Measurements from ENCODE around the gene BHLHA9.
A peak's percentile ranks its signal among the peaks of the same experiment; 100 is the strongest.

Gene BHLHA9

DNA sequence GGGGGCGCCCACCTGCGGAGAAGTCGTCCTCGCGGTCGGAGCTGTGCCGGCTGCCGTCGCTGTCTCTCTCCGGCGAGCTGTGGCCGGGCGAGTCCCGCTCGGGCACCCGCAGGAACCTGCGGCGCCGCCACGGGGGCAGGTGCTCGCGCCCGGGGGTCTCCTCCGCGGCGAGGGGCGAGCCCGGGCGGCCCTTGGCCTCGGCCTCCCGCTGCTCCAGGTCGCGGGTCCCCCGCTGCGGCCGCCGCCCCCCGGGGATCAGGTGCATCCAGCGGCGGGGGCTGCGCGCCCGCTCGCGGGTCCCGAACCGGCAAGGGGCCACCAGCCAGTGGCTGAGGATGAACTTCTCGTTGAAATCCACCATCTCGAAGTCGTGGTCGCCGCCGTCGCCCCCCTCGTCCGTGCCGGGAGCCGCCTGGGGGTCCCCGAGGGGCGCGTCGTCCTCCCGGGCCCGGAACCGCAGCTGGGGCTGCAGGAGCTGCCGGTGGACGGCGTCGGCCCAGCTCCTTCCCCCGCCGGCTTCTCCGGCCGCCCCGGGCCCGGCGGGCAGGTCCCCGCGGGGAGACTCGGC is 41.4 kb upstream of the BHLHA9 start:
- no peak overlapping the region for H3K27ac ChIP-seq
- TF ChIP-seq EZH2 (IDR thresholded peaks at IDR 0.05) (no peak), FOXP2 (optimal IDR thresholded peaks at IDR 0.05; ENCODE audit: control extremely low read depth, extremely low read length, insufficient read depth) (no peak), POLR2AphosphoS5 (IDR thresholded peaks at IDR 0.05; ENCODE audit: borderline replicate concordance, low read depth, low read length) (no peak)
- no peak for DNase-seq (ENCODE audit: low read depth, low spot score)
- no peak overlapping the region for H3K9ac ChIP-seq (ENCODE audit: insufficient read length)
- no peaks in the 10 kb centered on the region for H3K9me3 ChIP-seq (ENCODE audit: low read depth, low read length)
- peak overlapping the region; percentile 86 for H3K4me3 ChIP-seq
- H3K36me3 ChIP-seq (ENCODE audit: insufficient read depth, low read length): no peaks in the 10 kb centered on the region

- peak overlapping the region; percentile 63 for H3K9ac ChIP-seq (ENCODE audit: insufficient read length)
- no peak overlapping the region for H3K27ac ChIP-seq
- TF ChIP-seq FOXP2 (optimal IDR thresholded peaks at IDR 0.05; ENCODE audit: control extremely low read depth, extremely low read length, insufficient read depth) (no peak), EZH2 (IDR thresholded peaks at IDR 0.05) (no peak), POLR2AphosphoS5 (IDR thresholded peaks at IDR 0.05; ENCODE audit: borderline replicate concordance, low read depth, low read length) (no peak)
- peak overlapping the region; percentile 86 for H3K4me3 ChIP-seq
- H3K9me3 ChIP-seq (ENCODE audit: low read depth, low read length): no peaks in the 10 kb centered on the region
- no peak for DNase-seq (ENCODE audit: low read depth, low spot score)
- H3K36me3 ChIP-seq (ENCODE audit: insufficient read depth, low read length): no peaks in the 10 kb centered on the region
Observed at GRCh38 chr17:1229349-1229899, 40.8 kb upstream of the BHLHA9 start.

DNA sequence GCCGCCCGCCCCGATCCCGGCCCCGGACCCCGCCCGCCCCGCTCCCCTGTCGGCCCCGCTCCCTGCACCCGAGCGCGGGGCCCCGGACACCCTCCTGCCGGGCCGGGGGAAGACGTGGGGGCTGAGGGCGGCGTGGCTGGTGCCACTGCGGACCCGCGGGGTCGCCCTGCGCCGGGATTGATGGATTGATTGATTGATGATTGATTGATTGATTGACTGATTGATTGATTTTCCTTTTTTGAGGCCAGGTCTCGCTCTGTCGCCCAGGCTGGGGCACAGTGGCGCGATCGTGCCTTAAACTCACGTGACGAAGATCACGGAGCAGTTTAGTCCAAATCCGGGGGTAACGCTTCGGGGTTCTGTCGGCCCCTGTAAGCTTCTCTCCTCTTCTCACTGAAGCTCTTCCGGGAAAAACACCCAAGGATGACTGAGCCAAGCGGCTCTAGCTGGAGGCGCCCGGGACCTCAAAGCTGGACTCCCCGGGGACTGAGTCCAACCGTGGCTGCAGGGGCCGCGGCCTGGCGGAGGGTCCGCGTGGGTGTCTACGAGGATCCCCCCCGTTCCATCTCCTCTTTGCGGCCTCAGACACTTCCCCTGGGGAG is 40.2 kb upstream of the BHLHA9 start:
- Histone ChIP-seq H3K9me3 (ENCODE audit: low read depth, low read length) (no peaks in the 10 kb centered on the region), H3K27ac (no peak overlapping the region), H3K9ac (ENCODE audit: insufficient read length) (peak overlapping the region; percentile 63), H3K36me3 (ENCODE audit: insufficient read depth, low read length) (no peaks in the 10 kb centered on the region), H3K4me3 (peak overlapping the region; percentile 86)
- no peak for DNase-seq (ENCODE audit: low read depth, low spot score)
- TF ChIP-seq EZH2 (IDR thresholded peaks at IDR 0.05) (no peak), FOXP2 (optimal IDR thresholded peaks at IDR 0.05; ENCODE audit: control extremely low read depth, extremely low read length, insufficient read depth) (no peak), POLR2AphosphoS5 (IDR thresholded peaks at IDR 0.05; ENCODE audit: borderline replicate concordance, low read depth, low read length) (no peak)

- Histone ChIP-seq H3K4me3 (no peak overlapping the region), H3K9me3 (ENCODE audit: low read depth, low read length) (no peaks in the 10 kb centered on the region), H3K36me3 (ENCODE audit: insufficient read depth, low read length) (no peaks in the 10 kb centered on the region), H3K27ac (no peak overlapping the region), H3K9ac (ENCODE audit: insufficient read length) (no peak overlapping the region)
- no peak for DNase-seq (ENCODE audit: low read depth, low spot score)
- no peak for TF ChIP-seq POLR2AphosphoS5 (IDR thresholded peaks at IDR 0.05; ENCODE audit: borderline replicate concordance, low read depth, low read length)
- TF ChIP-seq FOXP2 (optimal IDR thresholded peaks at IDR 0.05; ENCODE audit: control extremely low read depth, extremely low read length, insufficient read depth): no peak
- TF ChIP-seq EZH2 (IDR thresholded peaks at IDR 0.05): no peak
Observed at GRCh38 chr17:1231456-1231855, 38.8 kb upstream of the BHLHA9 start.

GRCh38 chr17:1232331-1232730 is 37.9 kb upstream of the BHLHA9 start:
- TF ChIP-seq POLR2AphosphoS5 (IDR thresholded peaks at IDR 0.05; ENCODE audit: borderline replicate concordance, low read depth, low read length) (no peak), EZH2 (IDR thresholded peaks at IDR 0.05) (no peak), FOXP2 (optimal IDR thresholded peaks at IDR 0.05; ENCODE audit: control extremely low read depth, extremely low read length, insufficient read depth) (no peak)
- no peak overlapping the region for H3K4me3 ChIP-seq
- H3K27ac ChIP-seq: no peak overlapping the region
- H3K36me3 ChIP-seq (ENCODE audit: insufficient read depth, low read length): no peaks in the 10 kb centered on the region
- no peak overlapping the region for H3K9ac ChIP-seq (ENCODE audit: insufficient read length)
- DNase-seq (ENCODE audit: low read depth, low spot score): no peak
- no peaks in the 10 kb centered on the region for H3K9me3 ChIP-seq (ENCODE audit: low read depth, low read length)

DNA sequence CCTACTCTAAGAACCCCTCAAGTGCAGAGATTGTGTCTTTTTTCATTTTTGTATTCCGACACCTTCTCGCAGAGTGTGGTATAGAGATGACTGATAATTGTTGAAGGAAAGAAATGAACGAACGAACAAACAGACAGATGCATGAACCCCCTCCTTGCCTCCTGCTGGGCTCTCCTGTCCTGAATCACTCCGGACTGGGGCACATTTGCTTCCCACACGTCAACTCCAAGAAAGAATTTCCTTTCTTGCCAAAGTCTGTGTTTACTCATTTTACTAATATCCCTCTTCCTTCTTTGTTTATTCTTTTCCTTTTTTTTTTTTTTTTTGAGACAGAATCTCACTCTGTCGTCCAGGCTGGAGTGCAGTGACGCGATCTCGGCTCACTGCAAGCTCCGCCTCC is 37.5 kb upstream of the BHLHA9 start:
- no peak overlapping the region for H3K27ac ChIP-seq

DNA sequence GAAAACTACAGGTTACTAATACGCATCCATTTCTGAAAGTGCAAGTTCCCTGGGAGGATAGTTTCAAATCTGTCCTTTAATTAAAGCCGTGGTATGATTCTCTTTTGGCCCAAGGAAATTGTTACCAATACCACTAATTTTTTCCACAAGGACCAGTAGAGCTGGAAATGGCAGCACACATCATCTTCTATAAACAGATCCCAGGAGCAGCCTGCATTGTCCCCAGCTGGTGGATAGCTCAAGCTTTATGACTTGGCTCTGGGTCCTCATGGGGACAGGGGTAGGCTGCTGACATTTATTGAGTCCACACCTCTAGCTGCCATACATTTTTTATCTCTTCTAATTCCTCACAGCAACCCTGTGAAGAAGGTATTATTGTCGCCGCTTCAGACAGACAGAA is 35.8 kb upstream of the BHLHA9 start:
- Histone ChIP-seq H3K9me3 (ENCODE audit: low read depth, low read length) (no peaks in the 10 kb centered on the region), H3K9ac (ENCODE audit: insufficient read length) (no peak overlapping the region), H3K27ac (no peak overlapping the region), H3K4me3 (no peak overlapping the region), H3K36me3 (ENCODE audit: insufficient read depth, low read length) (no peaks in the 10 kb centered on the region)
- no peak for DNase-seq (ENCODE audit: low read depth, low spot score)
- TF ChIP-seq POLR2AphosphoS5 (IDR thresholded peaks at IDR 0.05; ENCODE audit: borderline replicate concordance, low read depth, low read length) (no peak), FOXP2 (optimal IDR thresholded peaks at IDR 0.05; ENCODE audit: control extremely low read depth, extremely low read length, insufficient read depth) (no peak), EZH2 (IDR thresholded peaks at IDR 0.05) (no peak)

More for the DNA sequence above, 37.5 kb upstream of the BHLHA9 start:
- no peaks in the 10 kb centered on the region for H3K36me3 ChIP-seq (ENCODE audit: insufficient read depth, low read length)
- no peaks in the 10 kb centered on the region for H3K9me3 ChIP-seq (ENCODE audit: low read depth, low read length)
- H3K9ac ChIP-seq (ENCODE audit: insufficient read length): no peak overlapping the region
- TF ChIP-seq FOXP2 (optimal IDR thresholded peaks at IDR 0.05; ENCODE audit: control extremely low read depth, extremely low read length, insufficient read depth) (no peak), EZH2 (IDR thresholded peaks at IDR 0.05) (no peak), POLR2AphosphoS5 (IDR thresholded peaks at IDR 0.05; ENCODE audit: borderline replicate concordance, low read depth, low read length) (no peak)
- DNase-seq (ENCODE audit: low read depth, low spot score): no peak
- no peak overlapping the region for H3K4me3 ChIP-seq

- H3K27ac ChIP-seq: no peak overlapping the region
- no peaks in the 10 kb centered on the region for H3K36me3 ChIP-seq (ENCODE audit: insufficient read depth, low read length)
- H3K9me3 ChIP-seq (ENCODE audit: low read depth, low read length): no peaks in the 10 kb centered on the region
- DNase-seq (ENCODE audit: low read depth, low spot score): no peak
- H3K9ac ChIP-seq (ENCODE audit: insufficient read length): no peak overlapping the region
- TF ChIP-seq POLR2AphosphoS5 (IDR thresholded peaks at IDR 0.05; ENCODE audit: borderline replicate concordance, low read depth, low read length) (no peak), FOXP2 (optimal IDR thresholded peaks at IDR 0.05; ENCODE audit: control extremely low read depth, extremely low read length, insufficient read depth) (no peak), EZH2 (IDR thresholded peaks at IDR 0.05) (no peak)
- no peak overlapping the region for H3K4me3 ChIP-seq
Observed at GRCh38 chr17:1237471-1237870, 32.8 kb upstream of the BHLHA9 start.

Data from SK-N-MC (cell line).